ENCODE results near the gene NPR1. TPM values are rescaled to one million over a fixed set of nuclear protein-coding genes. Genes with fewer than 3 reads are reported as not detected.
A peak's percentile ranks its signal among the peaks of the same experiment; 100 is the strongest.
"Not testable (repeated sequence)": the region's sequence is repeated elsewhere in the genome, so short reads cannot be mapped to it uniquely, and the experiment has no call there.

NPR1 gene
- total RNA-seq, 2 donors from 2014 or later = 2.3 to 3.6 TPM

DNA sequence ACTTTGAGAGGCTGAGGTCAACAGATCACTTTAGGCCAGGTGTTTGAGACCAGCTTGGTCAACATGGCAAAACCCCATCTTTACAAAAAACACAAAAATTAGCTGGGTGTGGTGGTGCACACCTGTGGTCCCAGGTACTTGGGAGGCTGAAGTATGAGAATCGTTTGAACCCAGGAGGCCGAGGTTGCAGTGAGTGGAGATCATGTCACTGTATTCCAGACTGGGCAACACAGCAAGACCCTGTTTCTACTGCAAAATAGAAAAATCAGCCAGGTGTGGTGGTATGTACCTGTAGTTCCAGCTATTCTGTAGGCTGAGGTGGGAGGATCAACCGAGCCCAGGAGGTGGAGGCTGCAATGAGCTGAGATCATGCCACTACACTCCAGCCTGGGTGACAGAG lies 45.2 kb downstream of the NPR1 start:
- H3K9ac ChIP-seq (ENCODE audit: low read depth in 2 of 2, low read length in 2 of 2) = no peak overlapping the region
- intact Hi-C loops (cut with DNase I) = no loop called here
- H3K4me1 ChIP-seq = no peaks in the 10 kb centered on the region
- no peak overlapping the region for H3K4me3 ChIP-seq
- no peaks in the 10 kb centered on the region for H3K9me3 ChIP-seq
- H3K36me3 ChIP-seq = no peaks in the 10 kb centered on the region
- H3K27me3 ChIP-seq = no peaks in the 10 kb centered on the region
- no peak for DNase-seq
- H3K27ac ChIP-seq = no peak overlapping the region
- TF ChIP-seq, protein P1, sequence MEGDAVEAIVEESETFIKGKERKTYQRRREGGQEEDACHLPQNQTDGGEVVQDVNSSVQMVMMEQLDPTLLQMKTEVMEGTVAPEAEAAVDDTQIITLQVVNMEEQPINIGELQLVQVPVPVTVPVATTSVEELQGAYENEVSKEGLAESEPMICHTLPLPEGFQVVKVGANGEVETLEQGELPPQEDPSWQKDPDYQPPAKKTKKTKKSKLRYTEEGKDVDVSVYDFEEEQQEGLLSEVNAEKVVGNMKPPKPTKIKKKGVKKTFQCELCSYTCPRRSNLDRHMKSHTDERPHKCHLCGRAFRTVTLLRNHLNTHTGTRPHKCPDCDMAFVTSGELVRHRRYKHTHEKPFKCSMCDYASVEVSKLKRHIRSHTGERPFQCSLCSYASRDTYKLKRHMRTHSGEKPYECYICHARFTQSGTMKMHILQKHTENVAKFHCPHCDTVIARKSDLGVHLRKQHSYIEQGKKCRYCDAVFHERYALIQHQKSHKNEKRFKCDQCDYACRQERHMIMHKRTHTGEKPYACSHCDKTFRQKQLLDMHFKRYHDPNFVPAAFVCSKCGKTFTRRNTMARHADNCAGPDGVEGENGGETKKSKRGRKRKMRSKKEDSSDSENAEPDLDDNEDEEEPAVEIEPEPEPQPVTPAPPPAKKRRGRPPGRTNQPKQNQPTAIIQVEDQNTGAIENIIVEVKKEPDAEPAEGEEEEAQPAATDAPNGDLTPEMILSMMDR (IDR thresholded peaks at IDR 0.05) = no peak

DNA sequence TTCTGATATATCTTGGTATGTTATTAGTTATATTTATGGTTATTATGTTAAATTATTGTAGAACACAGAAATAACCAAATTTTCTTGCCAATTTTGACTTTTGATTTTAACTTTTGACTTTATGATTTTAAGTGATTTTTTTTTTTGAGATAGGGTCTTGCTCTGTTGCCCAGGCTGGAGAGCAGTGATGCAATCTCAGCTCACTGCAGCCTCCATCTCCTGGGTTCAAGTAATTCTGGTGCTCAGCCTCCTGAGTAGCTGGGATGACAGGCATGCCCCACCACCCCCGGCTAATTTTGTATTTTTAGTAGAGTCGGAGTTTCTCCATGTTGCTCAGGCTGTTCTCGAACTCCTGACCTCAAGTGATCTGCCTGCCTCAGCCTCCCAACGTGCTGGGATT lies 46.1 kb downstream of the NPR1 start:
- intact Hi-C loops (cut with DNase I); H3K4me1 ChIP-seq; H3K4me3 ChIP-seq; H3K27ac ChIP-seq; DNase-seq; H3K9me3 ChIP-seq; H3K9ac ChIP-seq (ENCODE audit: low read depth in 2 of 2, low read length in 2 of 2); H3K36me3 ChIP-seq; H3K27me3 ChIP-seq: not testable (repeated sequence)

DNA sequence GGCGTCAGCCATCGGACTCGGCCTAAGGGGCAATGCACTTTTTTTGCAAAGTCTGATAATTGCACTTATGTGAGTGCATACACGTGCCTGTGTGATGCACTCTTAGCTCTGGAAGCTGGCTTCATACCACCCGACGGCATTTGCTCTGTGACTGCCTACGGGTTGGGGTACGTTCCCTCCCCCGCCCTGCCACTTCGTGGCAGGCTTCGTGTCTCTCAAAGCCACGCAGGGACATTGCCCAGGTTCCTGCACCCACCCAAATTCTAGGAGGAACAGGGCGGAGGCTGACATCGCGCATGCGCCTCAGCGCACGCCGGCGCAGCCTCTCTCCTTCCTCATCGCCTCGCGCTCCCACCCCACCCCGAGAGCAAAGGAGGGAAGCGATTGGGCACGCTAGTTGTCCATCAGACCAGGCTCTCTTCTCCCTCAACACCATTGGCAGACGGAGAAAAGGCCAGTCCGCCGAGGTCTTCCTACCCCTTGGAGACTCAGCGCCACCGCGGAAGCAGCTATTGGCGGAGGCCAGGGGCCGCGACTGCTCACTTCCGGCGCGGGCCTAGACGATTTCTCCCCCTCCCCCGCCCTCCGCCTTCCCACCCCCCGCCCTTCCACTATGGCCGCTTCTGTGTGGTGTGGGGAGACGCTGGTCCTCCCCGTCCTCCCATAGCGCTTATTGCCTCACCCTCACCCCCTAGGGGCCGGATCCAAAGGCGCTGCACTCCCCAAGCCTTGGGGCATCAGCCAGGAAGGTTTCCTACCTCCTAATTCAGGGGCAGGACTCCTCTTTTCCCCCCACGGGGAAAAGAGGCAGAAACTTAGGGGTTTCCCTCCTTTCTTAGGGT lies 49.2 kb downstream of the NPR1 start, which contains the start of gene INTS3:
Gene INTS3, plus strand, starts transcription at position 588 of the 842 bp plus-strand sequence. CDS start 585 bp downstream, outside the sequence.
- Histone ChIP-seq H3K4me3 (peak within 1 kb of the TSS; percentile 81), H3K27me3 (no peaks in the 10 kb centered on the region), H3K27ac (peak within 1 kb of the TSS; percentile 96), H3K36me3 (no peaks in the 10 kb centered on the region), H3K9ac (ENCODE audit: low read depth in 2 of 2, low read length in 2 of 2) (peak within 1 kb of the TSS; percentile 96 to 100), H3K4me1 (peaks cover 3% of the 10 kb centered on the region), H3K9me3 (no peaks in the 10 kb centered on the region)
- intact Hi-C loops (cut with DNase I) = no loop called here
- DNase-seq = peak; percentile 100
- TF ChIP-seq, protein P1 (IDR thresholded peaks at IDR 0.05) = no peak

DNA sequence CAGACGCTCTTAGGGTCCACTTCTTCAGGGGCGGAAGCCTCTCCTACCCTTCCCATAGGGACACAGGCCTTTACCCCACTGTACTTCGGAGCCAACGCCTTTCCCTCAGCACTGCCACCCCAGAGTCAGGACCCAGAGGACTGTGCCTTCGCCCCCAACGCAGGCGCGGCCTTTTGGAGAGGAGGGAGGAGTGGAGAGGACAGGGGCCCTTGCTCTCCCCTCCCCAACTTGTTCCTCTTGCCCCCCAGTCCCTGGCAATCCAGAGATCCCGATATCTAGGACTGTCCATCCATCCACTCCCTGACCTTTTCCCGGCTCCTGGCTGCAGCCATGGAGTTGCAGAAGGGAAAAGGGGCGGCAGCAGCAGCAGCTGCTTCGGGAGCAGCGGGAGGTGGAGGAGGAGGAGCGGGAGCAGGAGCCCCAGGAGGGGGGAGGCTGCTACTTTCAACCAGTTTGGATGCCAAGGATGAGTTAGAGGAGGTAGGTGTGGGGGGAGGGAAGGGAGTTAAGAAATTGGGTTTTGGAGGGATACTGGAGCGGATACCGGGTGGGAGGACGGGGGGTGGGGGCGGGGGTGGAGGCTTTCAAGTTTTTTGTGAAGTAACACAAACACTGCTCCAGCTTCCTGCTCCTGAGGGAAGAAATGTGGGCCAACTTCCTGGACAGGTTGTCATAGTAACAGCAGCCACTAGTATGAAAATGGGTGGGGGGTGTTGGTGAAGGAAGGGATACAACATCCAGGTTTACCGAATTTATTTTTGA lies 50.0 kb downstream of the NPR1 start:
- Histone ChIP-seq H3K4me3 (peak overlapping the region; percentile 81), H3K27ac (peak overlapping the region; percentile 96), H3K27me3 (no peaks in the 10 kb centered on the region), H3K4me1 (peaks cover 3% of the 10 kb centered on the region), H3K36me3 (no peaks in the 10 kb centered on the region), H3K9ac (ENCODE audit: low read depth in 2 of 2, low read length in 2 of 2) (peak overlapping the region; percentile 96 to 100), H3K9me3 (no peaks in the 10 kb centered on the region)
- intact Hi-C loops (cut with DNase I) = no loop called here
- peak; percentile 41 for DNase-seq
- TF ChIP-seq, protein P1 (IDR thresholded peaks at IDR 0.05) = no peak

DNA sequence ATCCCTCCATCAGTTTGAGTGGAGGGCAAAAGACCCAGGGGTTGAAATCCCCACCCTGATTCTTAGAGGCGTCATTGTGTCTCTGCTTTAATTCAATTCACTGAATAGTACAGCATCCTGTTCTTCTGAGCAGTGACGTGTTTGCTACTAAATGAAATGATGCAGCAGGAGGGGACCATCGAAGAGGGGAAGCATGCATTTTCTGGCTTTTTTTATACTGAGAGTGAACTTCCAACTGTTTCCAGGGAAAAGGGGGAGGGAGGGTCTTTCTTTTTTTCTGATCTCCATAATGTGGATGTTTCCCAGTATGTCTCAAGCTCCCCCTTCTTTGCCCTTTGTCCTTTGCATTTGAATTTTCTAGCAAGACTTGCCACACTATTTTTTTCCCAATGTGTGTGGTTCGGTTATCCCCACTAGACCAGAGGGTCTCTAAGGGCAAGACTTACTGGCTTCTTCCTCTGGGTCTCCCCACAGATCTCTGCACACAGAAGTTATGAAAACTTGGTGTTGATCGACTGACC lies 52.0 kb downstream of the NPR1 start:
- TF ChIP-seq, protein P1 (IDR thresholded peaks at IDR 0.05) = no peak
- Histone ChIP-seq H3K9me3 (no peaks in the 10 kb centered on the region), H3K36me3 (no peaks in the 10 kb centered on the region), H3K4me3 (no peak overlapping the region), H3K4me1 (peaks cover 3% of the 10 kb centered on the region), H3K27me3 (no peaks in the 10 kb centered on the region), H3K27ac (no peak overlapping the region), H3K9ac (ENCODE audit: low read depth in 2 of 2, low read length in 2 of 2) (no peak overlapping the region)
- no peak for DNase-seq
- intact Hi-C loops (cut with DNase I) = no loop called here
